Osteocyte (in vitro differentiated cells): ENCODE results near the gene NRXN2. TPM values are rescaled to one million over a fixed set of nuclear protein-coding genes. Genes with fewer than 3 reads are reported as not detected.

Experiments
- DNase-seq: peaks from one replicate; pipeline ENCODE4 v3.0.0; 2021; ENCODE audit warnings: mixed read lengths; ENCODE audit not compliant: unreplicated experiment; ENCODE audit errors: extremely low spot score
- H3K27ac Mint-ChIP-seq: one replicate; pipeline ENCODE4 v1.8.0; 2021; ENCODE audit warnings: mild to moderate bottlenecking, mixed read lengths; ENCODE audit not compliant: unreplicated experiment
- H3K27me3 Mint-ChIP-seq: one replicate; pipeline ENCODE4 v1.8.0; 2021; ENCODE audit warnings: mixed read lengths; ENCODE audit not compliant: unreplicated experiment
- H3K36me3 Mint-ChIP-seq: one replicate; pipeline ENCODE4 v1.8.0; 2021; ENCODE audit warnings: mixed read lengths; ENCODE audit not compliant: unreplicated experiment
- H3K4me1 Mint-ChIP-seq: one replicate; pipeline ENCODE4 v1.8.0; 2021; ENCODE audit warnings: mixed read lengths; ENCODE audit not compliant: unreplicated experiment
- H3K4me3 Mint-ChIP-seq: one replicate; pipeline ENCODE4 v1.8.0; 2021; ENCODE audit warnings: mild to moderate bottlenecking, moderate library complexity, mixed read lengths; ENCODE audit not compliant: unreplicated experiment
- H3K9me3 Mint-ChIP-seq: one replicate; pipeline ENCODE4 v1.8.0; 2021; ENCODE audit warnings: mixed read lengths; ENCODE audit not compliant: unreplicated experiment
- total RNA-seq: library from RNA; stranded (reverse); gene quantifications from 2 replicates; pipeline ENCODE4 v1.2.1, GENCODE V29; 2021
- TF ChIP-seq, protein P1 (sequence below): fragments of 200-600 bp; sonication (generic); IDR thresholded peaks from 2 replicates; pipeline ENCODE4 v1.5.0; 2021; ENCODE audit warnings: antibody characterized with exemption, mild to moderate bottlenecking, moderate library complexity

The NRXN2 gene
- total RNA-seq, 1 donor from 2014 or later = 2.6 TPM

DNA sequence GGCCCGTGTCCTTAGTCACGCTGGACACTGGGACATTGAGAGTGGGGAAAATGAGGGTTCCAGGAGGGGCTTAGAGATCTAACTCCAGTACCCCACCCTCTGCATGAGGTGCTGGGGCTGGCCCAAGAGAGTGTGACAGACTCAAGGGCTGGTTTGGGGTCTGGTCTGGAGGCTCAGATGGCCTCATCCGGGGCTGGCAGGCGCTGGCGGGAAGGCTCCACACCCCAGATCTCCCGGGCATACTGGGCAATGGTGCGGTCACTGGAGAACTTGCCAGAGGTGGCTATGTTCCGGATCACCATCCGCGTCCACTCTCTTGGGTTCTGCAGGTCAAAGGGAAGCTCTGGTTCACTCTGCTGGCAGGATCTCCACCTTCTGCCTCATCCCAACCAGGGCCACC is 23.5 kb upstream of the NRXN2 start:
- no peaks in the 10 kb centered on the region for H3K27me3 Mint-ChIP-seq
- H3K27ac Mint-ChIP-seq = peak overlapping the region; percentile 31
- TF ChIP-seq, protein P1, sequence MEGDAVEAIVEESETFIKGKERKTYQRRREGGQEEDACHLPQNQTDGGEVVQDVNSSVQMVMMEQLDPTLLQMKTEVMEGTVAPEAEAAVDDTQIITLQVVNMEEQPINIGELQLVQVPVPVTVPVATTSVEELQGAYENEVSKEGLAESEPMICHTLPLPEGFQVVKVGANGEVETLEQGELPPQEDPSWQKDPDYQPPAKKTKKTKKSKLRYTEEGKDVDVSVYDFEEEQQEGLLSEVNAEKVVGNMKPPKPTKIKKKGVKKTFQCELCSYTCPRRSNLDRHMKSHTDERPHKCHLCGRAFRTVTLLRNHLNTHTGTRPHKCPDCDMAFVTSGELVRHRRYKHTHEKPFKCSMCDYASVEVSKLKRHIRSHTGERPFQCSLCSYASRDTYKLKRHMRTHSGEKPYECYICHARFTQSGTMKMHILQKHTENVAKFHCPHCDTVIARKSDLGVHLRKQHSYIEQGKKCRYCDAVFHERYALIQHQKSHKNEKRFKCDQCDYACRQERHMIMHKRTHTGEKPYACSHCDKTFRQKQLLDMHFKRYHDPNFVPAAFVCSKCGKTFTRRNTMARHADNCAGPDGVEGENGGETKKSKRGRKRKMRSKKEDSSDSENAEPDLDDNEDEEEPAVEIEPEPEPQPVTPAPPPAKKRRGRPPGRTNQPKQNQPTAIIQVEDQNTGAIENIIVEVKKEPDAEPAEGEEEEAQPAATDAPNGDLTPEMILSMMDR = no peak
- H3K9me3 Mint-ChIP-seq = no peaks in the 10 kb centered on the region
- H3K36me3 Mint-ChIP-seq = no peaks in the 10 kb centered on the region
- no peak overlapping the region for H3K4me3 Mint-ChIP-seq
- DNase-seq = no peak
- H3K4me1 Mint-ChIP-seq = peaks cover 43% of the 10 kb centered on the region

DNA sequence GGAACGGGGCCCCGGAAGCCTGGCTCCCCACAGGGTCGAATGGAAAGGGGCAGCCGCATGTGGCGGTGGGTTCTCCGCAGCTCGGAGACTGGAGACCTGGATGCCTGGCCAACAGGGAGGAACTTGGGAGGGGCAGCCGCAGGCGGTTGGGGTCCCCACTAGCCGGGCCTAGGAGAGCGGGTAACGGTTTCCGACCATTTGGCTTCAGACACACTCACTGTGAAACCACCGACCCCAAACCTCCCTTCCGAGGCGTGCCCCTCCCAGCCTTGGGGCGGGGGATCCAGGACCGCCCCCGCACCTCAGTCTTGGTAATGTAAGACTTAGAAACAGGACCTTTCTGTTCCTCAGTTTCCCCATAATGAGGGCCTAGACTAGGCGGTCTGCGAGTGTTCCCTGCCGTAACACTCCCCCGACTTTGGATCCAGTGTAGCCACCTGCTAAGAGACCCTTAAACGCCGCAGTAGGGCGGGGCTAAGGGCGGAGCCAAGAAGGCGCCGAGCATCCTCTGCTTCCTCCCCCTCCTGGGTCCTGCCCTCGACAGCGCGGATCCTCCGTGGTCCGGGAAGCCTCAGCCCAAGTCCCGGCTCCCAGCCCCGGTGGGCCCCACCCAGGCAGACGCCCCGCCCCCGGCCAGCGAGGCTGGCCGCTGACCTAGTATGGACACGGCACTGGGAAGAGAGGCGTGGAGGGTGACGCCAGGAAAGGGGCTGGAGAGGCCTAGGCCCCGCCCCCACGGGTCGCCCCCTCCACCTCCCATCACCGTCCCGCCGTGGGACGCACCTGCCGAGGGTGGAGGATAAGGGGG is 22.7 kb upstream of the NRXN2 start:
- no peaks in the 10 kb centered on the region for H3K9me3 Mint-ChIP-seq
- no peaks in the 10 kb centered on the region for H3K27me3 Mint-ChIP-seq
- peaks cover 43% of the 10 kb centered on the region for H3K4me1 Mint-ChIP-seq
- H3K36me3 Mint-ChIP-seq = no peaks in the 10 kb centered on the region
- TF ChIP-seq, protein P1 = no peak
- peak overlapping the region; percentile 79 for H3K27ac Mint-ChIP-seq
- peak overlapping the region; percentile 67 for H3K4me3 Mint-ChIP-seq
- DNase-seq = no peak

DNA sequence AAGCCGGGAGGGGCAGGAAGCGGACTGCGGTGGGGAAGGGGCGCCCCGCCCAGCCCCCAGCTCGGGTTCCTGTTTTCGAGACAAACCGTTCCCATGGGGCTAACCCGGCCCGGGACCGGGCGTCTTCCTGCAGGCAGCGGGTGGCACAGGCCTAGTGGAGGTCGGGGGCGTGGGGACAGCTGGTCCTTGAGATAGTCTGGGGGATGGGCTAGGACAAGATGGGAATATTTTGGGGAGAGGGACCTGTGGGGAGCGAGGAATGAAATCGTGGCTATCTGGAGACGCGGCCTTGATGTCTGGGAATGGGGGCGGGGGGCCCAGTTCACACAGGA is 22.2 kb upstream of the NRXN2 start:
- no peak for DNase-seq
- Mint-ChIP-seq H3K36me3 (no peaks in the 10 kb centered on the region), H3K27me3 (no peaks in the 10 kb centered on the region)

DNA sequence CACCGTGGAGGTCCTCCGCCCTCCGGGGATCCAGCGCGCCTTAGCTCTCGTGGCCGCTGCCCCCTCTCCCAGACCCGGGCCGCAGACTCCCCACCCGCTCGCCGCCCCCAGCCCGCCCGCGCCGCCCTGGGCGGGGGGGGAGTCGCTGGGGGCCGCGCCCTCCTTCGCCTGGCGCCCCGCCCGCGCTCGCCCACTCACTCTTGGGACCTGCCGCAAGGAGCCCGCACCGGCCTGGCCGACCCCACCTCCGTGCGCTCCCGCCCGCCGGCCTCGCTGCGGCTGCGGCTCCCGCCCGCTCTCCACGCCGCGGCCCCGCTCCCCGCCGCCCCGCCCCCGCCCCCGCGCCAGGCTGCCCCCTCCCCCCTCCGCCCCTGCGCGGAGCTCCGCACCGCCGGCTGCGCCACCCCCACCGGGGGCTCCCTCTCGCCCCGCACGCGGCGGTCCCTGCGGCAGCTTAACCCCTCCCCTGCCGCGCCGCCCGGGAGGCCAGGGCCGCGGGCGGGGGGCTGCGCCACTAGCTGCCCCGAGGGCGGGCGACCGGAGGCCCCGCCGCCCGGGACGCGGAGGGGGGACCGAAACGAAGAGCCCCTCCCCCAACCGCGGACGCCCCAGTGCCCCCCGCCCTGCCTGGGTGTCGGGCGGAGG is 21.7 kb upstream of the NRXN2 start:
- Mint-ChIP-seq H3K27ac (no peak overlapping the region), H3K4me1 (peaks cover 40% of the 10 kb centered on the region), H3K9me3 (no peaks in the 10 kb centered on the region), H3K27me3 (no peaks in the 10 kb centered on the region), H3K4me3 (peak overlapping the region; percentile 75), H3K36me3 (no peaks in the 10 kb centered on the region)
- DNase-seq = no peak
- TF ChIP-seq, protein P1 = no peak

More for the DNA sequence above, 22.2 kb upstream of the NRXN2 start:
- peaks cover 42% of the 10 kb centered on the region for H3K4me1 Mint-ChIP-seq
- H3K27ac Mint-ChIP-seq = peak overlapping the region; percentile 79
- peak overlapping the region; percentile 67 for H3K4me3 Mint-ChIP-seq
- TF ChIP-seq, protein P1 = no peak
- no peaks in the 10 kb centered on the region for H3K9me3 Mint-ChIP-seq
